Natural killer cell (primary cell): Measurements from ENCODE around the gene TMIE. TPM values are rescaled to one million over a fixed set of nuclear protein-coding genes. Genes with fewer than 3 reads are reported as not detected.

Source experiments
- ATAC-seq, 3 donors: fragments of 150-1000 bp in 2 of 3; fragments of 200-7000 bp in 1 of 3; cut with Tn5 transposase; 1 replicate in 1 of 3; 2 replicates in 2 of 3; pipeline ENCODE4 v1.10.0; 2021; ENCODE audit warnings: mild to moderate bottlenecking in 2 of 3, moderate library complexity in 2 of 3
- DNase-seq, 2 donors: peaks; one replicate each; pipeline versions ENCODE4 v3.0.0 to v3.0.0-alpha.2; 2013 to 2021; ENCODE audit warnings: mixed read lengths in 1 of 2
- H3K27ac ChIP-seq: one replicate; pipeline ENCODE4 v1.5.1; 2013; ENCODE audit warnings: mild to moderate bottlenecking, low read length
- H3K27me3 ChIP-seq: one replicate; pipeline ENCODE4 v1.6.1; 2013; ENCODE audit warnings: low read length; ENCODE audit not compliant: control insufficient read depth, insufficient read depth
- H3K36me3 ChIP-seq: one replicate; pipeline ENCODE4 v1.6.1; 2013; ENCODE audit warnings: low read length; ENCODE audit not compliant: control insufficient read depth, insufficient read depth
- H3K4me1 ChIP-seq: one replicate; pipeline ENCODE4 v1.6.1; 2013; ENCODE audit warnings: low read length; ENCODE audit not compliant: control insufficient read depth, insufficient read depth
- H3K4me3 ChIP-seq: one replicate; pipeline ENCODE4 v1.5.1; 2013; ENCODE audit warnings: low read length
- H3K9me3 ChIP-seq: one replicate; pipeline ENCODE4 v1.6.1; 2013; ENCODE audit warnings: low read length; ENCODE audit not compliant: control insufficient read depth, insufficient read depth
- H3K27ac Mint-ChIP-seq, 2 donors: one replicate each; pipeline ENCODE4 v1.8.0; 2022; ENCODE audit warnings: mild to moderate bottlenecking in 2 of 2, mixed read lengths in 2 of 2, moderate library complexity in 1 of 2
- H3K27me3 Mint-ChIP-seq, 2 donors: one replicate each; pipeline ENCODE4 v1.8.0; 2022; ENCODE audit warnings: low read depth in 2 of 2, mixed read lengths in 2 of 2
- H3K36me3 Mint-ChIP-seq: one replicate; pipeline ENCODE4 v1.8.0; 2022; ENCODE audit warnings: mixed read lengths
- H3K4me1 Mint-ChIP-seq, 2 donors: one replicate each; pipeline ENCODE4 v1.8.0; 2022; ENCODE audit warnings: mixed read lengths in 2 of 2
- H3K4me3 Mint-ChIP-seq: one replicate; pipeline ENCODE4 v1.8.0; 2022; ENCODE audit warnings: mild to moderate bottlenecking, moderate library complexity, mixed read lengths
- H3K9me3 Mint-ChIP-seq, 2 donors: one replicate each; pipeline ENCODE4 v1.8.0; 2022; ENCODE audit warnings: mixed read lengths in 2 of 2
- CTCF ChIP-seq: fragments of 200-600 bp; IDR thresholded peaks from one replicate; pipeline ENCODE4 v1.8.0; 2022; ENCODE audit warnings: antibody characterized with exemption
- WGBS: methylation state at CpG from one replicate; pipeline ENCODE4 v1.1.7; 2013; ENCODE audit warnings: missing lambda C conversion rate; ENCODE audit not compliant: insufficient coverage; 5-methylcytosine and 5-hydroxymethylcytosine counted together
- intact Hi-C: fragments of 100-400 bp; cut with micrococcal nuclease; formaldehyde crosslinking; loops from one replicate; pipeline ENCODE4 v1.14.2; 2022
- total RNA-seq, 4 donors: library from RNA; stranded (reverse); fragments of 120-200 nt in 1 of 4; gene quantifications; one replicate each; pipeline versions ENCODE4 v1.2.3 to v1.2.4, GENCODE V29; 2013 to 2022

The TMIE gene
- total RNA-seq, 3 donors from 2014 or later (not counting 1 experiment from before 2014, with no cell fraction given): not detected

GRCh38 chr3:46670891-46671427 lies 30.2 kb upstream of the TMIE start:
- 90% methylated on average over 4 of the region's 4 CpGs for WGBS
- peaks cover 0 to 4% of the 10 kb centered on the region in 2 donors for H3K27me3 Mint-ChIP-seq
- intact Hi-C loops: no loop called here
- H3K36me3 Mint-ChIP-seq: no peaks in the 10 kb centered on the region
- no peak overlapping the region for H3K27ac ChIP-seq
- no peaks in the 10 kb centered on the region for H3K9me3 Mint-ChIP-seq
- no peaks in the 10 kb centered on the region for H3K27me3 ChIP-seq
- ATAC-seq (no peak), DNase-seq (no peak)
- no peaks in the 10 kb centered on the region for H3K4me1 Mint-ChIP-seq
- no peak for TF ChIP-seq CTCF
- H3K4me3 ChIP-seq: no peak overlapping the region
- H3K36me3 ChIP-seq: no peaks in the 10 kb centered on the region
- H3K4me1 ChIP-seq: no peaks in the 10 kb centered on the region
- no peaks in the 10 kb centered on the region for H3K9me3 ChIP-seq
- H3K27ac Mint-ChIP-seq: no peak overlapping the region
- H3K4me3 Mint-ChIP-seq: no peak overlapping the region

- no peak for TF ChIP-seq CTCF
- Histone ChIP-seq H3K4me3 (no peak overlapping the region), H3K27ac (no peak overlapping the region), H3K4me1 (no peaks in the 10 kb centered on the region), H3K27me3 (no peaks in the 10 kb centered on the region), H3K36me3 (no peaks in the 10 kb centered on the region), H3K9me3 (no peaks in the 10 kb centered on the region)
- DNase-seq (no peak), ATAC-seq (no peak)
- H3K27me3 Mint-ChIP-seq: peaks cover 0 to 4% of the 10 kb centered on the region in 2 donors
- WGBS: 88% methylated on average over 23 of the region's 25 CpGs
- H3K4me3 Mint-ChIP-seq: no peak overlapping the region
- H3K9me3 Mint-ChIP-seq: no peaks in the 10 kb centered on the region
- H3K27ac Mint-ChIP-seq: no peak overlapping the region
- H3K36me3 Mint-ChIP-seq: no peaks in the 10 kb centered on the region
- no peaks in the 10 kb centered on the region for H3K4me1 Mint-ChIP-seq
- intact Hi-C loops: no loop called here
Measured at GRCh38 chr3:46671541-46672348, 29.4 kb upstream of the TMIE start.

GRCh38 chr3:46672349-46672695 lies 28.9 kb upstream of the TMIE start:
- no peaks in the 10 kb centered on the region for H3K4me1 Mint-ChIP-seq
- no peak overlapping the region for H3K27ac Mint-ChIP-seq
- no peak for TF ChIP-seq CTCF
- peaks cover 0 to 4% of the 10 kb centered on the region in 2 donors for H3K27me3 Mint-ChIP-seq
- Histone ChIP-seq H3K4me3 (no peak overlapping the region), H3K27ac (no peak overlapping the region), H3K9me3 (no peaks in the 10 kb centered on the region), H3K4me1 (no peaks in the 10 kb centered on the region), H3K36me3 (no peaks in the 10 kb centered on the region), H3K27me3 (no peaks in the 10 kb centered on the region)
- DNase-seq (no peak), ATAC-seq (no peak)
- H3K9me3 Mint-ChIP-seq: no peaks in the 10 kb centered on the region
- no peaks in the 10 kb centered on the region for H3K36me3 Mint-ChIP-seq
- H3K4me3 Mint-ChIP-seq: no peak overlapping the region
- intact Hi-C loops: no loop called here
- WGBS: 86% methylated on average over 6 of the region's 6 CpGs
